Stimulated activated naive B cell treated with anti-CD40 and anti-IgM and Interleukin-4, amounts not matched to agents 10 μg/mL and 1 μg/mL and 100 μg/mL, for 72 hours (primary cell): ENCODE data around the gene IL27RA.

Experiments used
- ATAC-seq, 2 donors: fragments of 150-1000 bp; cut with Tn5 transposase; replicated peaks; 2 replicates each; pipeline ENCODE4 v1.10.0; 2021; ENCODE audit warnings: moderate library complexity in 1 of 2
- DNase-seq: peaks from one replicate; pipeline ENCODE4 v3.0.0; 2021
- H3K27ac Mint-ChIP-seq: one replicate; pipeline ENCODE4 v1.8.0; 2022; ENCODE audit warnings: mild to moderate bottlenecking, mixed read lengths
- H3K27me3 Mint-ChIP-seq, 2 donors: one replicate each; pipeline ENCODE4 v1.8.0; 2022; ENCODE audit warnings: mixed read lengths in 2 of 2
- H3K36me3 Mint-ChIP-seq, 2 donors: one replicate each; pipeline ENCODE4 v1.8.0; 2022; ENCODE audit warnings: mixed read lengths in 2 of 2, mild to moderate bottlenecking in 1 of 2
- H3K4me1 Mint-ChIP-seq, 2 donors: one replicate each; pipeline ENCODE4 v1.8.0; 2022; ENCODE audit warnings: mixed read lengths in 2 of 2, mild to moderate bottlenecking in 1 of 2
- H3K4me3 Mint-ChIP-seq, 2 donors: one replicate each; pipeline ENCODE4 v1.8.0; 2022; ENCODE audit warnings: mild to moderate bottlenecking in 2 of 2, mixed read lengths in 2 of 2, moderate library complexity in 1 of 2
- H3K9me3 Mint-ChIP-seq, 2 donors: one replicate each; pipeline ENCODE4 v1.8.0; 2022; ENCODE audit warnings: mixed read lengths in 2 of 2, mild to moderate bottlenecking in 1 of 2

IL27RA gene

DNA sequence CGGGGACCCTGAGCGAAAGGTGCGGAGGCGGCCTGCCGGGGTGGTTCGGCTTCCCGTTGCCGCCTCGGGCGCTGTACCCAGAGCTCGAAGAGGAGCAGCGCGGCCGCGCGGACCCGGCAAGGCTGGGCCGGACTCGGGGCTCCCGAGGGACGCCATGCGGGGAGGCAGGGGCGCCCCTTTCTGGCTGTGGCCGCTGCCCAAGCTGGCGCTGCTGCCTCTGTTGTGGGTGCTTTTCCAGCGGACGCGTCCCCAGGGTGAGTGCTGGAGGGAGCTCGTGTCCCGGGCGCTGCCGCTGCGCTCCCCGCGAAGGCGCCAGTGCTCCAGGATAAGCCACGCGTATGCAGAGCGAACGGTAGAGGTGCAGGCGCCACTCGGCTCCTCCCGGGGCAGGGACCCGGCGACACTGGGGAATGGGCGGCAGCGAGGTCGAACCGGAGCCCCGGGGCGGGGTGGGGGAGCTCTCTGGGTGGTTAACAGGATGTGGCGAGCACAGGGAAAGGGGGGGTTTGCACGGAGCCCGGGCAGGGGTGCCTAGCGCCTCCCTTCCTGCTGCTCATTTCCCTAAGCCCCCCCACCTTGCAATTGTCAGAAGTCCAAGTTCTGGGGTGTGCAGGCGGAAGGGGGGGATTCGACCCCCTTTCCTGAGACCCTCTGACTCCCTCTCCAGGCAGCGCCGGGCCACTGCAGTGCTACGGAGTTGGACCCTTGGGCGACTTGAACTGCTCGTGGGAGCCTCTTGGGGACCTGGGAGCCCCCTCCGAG, at the start of gene IL27RA:
TSS of gene IL27RA (plus strand) at position 44 of the 762 bp plus-strand sequence. CDS start at position 155, 111 bp downstream.
- no peaks in the 10 kb centered on the region for H3K9me3 Mint-ChIP-seq
- peaks cover 3 to 7% of the 10 kb centered on the region in 2 donors for H3K36me3 Mint-ChIP-seq

DNA sequence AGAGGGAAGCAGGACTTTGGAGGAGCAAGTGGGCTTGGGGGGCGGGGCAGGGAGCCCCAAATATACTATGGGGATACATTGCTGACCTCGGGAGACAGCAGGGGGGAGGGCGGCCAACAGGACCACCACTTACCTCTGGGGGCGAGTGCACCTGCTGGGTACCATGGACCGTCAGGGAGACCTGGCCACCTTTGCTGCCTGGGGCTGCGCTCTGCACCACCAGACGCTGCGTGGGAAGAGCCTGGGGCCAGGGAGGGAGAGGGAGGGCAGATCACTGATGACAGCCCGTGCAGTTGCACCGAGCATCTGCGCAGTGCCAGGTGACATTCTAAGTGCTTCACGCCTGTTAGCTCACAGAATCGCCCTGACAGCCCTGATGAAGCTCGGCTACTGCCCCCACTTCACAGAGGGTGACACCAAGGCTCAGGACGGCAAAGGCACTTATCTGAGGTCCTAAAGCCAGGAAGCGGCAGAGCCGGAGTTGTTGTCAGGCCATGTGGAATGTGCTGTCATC, 49.5 kb upstream of the IL27RA start:
- no peak for ATAC-seq
- Mint-ChIP-seq H3K27me3 (no peaks in the 10 kb centered on the region), H3K4me3 (no peak overlapping the region), H3K9me3 (no peaks in the 10 kb centered on the region), H3K4me1 (peaks cover 32 to 49% of the 10 kb centered on the region in 2 donors), H3K36me3 (peaks cover 21 to 26% of the 10 kb centered on the region in 2 donors), H3K27ac (peak overlapping the region; percentile 76)
- DNase-seq, result no peak

More for the DNA sequence above, at the start of gene IL27RA:
- DNase-seq (peak; percentile 68), ATAC-seq (peak; percentile 79 to 82)
- Mint-ChIP-seq H3K27ac (peak within 1 kb of the TSS; percentile 94), H3K4me1 (peaks cover 25 to 41% of the 10 kb centered on the region in 2 donors), H3K27me3 (no peaks in the 10 kb centered on the region), H3K4me3 (peak within 1 kb of the TSS; percentile 94 to 97)

DNA sequence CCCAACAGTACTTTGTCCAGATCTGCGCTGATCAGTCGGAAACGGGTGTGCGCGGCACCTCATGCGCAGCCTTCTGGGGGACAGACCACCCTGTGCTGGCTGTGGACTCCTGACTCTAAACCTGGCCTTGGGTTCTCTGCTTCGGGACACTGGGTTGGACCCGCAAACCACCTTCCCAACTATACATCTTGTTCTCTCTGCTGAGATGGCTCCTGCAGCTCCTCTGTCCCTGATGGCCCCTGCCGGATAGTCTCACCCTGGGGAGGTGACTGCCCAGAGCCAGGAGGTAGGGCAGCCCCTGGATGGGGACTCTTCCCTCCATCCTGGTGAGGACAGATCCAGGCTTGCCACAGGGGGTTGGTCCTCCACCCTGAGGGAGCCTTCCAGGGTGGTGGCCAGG, 48.8 kb upstream of the IL27RA start:
- no peak overlapping the region for H3K27ac Mint-ChIP-seq
- peaks cover 36 to 55% of the 10 kb centered on the region in 2 donors for H3K4me1 Mint-ChIP-seq
- ATAC-seq, result no peak

DNA sequence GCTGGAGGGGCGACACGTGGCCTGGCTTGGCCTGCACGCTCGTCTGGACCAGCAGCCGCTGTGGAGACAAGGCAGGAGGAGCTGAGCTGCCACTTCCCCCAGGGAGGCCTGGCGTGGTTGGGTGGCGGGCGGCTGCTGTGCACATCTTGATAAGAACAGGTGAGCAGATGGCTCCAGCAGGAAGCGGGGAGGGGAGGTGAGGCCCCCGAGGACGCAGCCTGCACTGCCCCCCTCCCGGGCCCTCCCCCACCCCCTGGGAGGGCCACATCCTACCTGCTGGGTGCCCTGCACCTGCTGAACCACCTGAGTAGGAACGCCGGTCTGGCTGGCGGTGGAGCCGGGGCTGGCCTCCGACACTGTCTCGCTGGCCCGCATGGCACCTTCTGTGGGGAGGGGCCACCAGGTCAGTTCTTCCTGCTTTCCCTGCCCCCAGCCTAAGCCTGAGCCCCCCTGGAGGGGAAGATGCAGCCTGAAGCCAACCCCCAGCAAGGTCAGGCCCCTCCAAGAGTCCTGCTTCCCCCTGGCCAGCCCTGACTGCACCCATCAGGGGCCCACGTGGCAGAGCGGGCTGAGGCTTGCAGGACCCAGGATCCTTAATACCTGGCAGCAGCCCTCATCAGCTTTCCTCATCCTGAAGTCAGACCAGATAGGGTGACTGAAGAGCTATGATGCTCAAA, 48.2 kb upstream of the IL27RA start:
- no peak for DNase-seq
- ATAC-seq, result no peak
- H3K27ac Mint-ChIP-seq, result peak overlapping the region; percentile 20
- peaks cover 21% of the 10 kb centered on the region in 2 donors for H3K36me3 Mint-ChIP-seq
- no peaks in the 10 kb centered on the region for H3K9me3 Mint-ChIP-seq
- H3K4me3 Mint-ChIP-seq, result no peak overlapping the region
- H3K27me3 Mint-ChIP-seq, result no peaks in the 10 kb centered on the region
- peaks cover 31 to 55% of the 10 kb centered on the region in 2 donors for H3K4me1 Mint-ChIP-seq

More for the DNA sequence above, 48.8 kb upstream of the IL27RA start:
- Mint-ChIP-seq H3K9me3 (no peaks in the 10 kb centered on the region), H3K27me3 (no peaks in the 10 kb centered on the region), H3K36me3 (peaks cover 21 to 26% of the 10 kb centered on the region in 2 donors), H3K4me3 (no peak overlapping the region)
- DNase-seq, result no peak

DNA sequence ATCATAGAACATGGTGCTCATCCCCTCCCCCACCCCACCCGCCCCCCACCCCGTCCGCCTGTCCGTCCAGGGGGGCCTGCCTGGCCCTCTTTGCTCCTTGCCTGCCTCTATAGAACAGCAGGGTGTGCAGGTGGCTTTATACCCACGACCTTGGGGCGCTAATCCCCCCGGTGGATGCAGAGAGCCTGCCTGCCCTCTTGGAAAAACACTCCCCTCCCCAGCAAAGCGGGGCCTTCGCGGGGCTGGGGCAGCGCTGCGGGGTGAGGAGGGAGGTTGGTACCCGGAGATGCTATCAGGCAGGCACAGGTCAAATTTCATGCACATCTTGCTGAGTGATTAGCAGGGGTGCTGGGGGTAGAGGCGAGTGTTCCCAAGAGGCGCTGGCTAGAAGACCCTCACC, 47.4 kb upstream of the IL27RA start:
- no peaks in the 10 kb centered on the region for H3K27me3 Mint-ChIP-seq
- DNase-seq, result no peak
- no peak overlapping the region for H3K27ac Mint-ChIP-seq
- H3K9me3 Mint-ChIP-seq, result no peaks in the 10 kb centered on the region
- peaks cover 28 to 29% of the 10 kb centered on the region in 2 donors for H3K36me3 Mint-ChIP-seq
- H3K4me1 Mint-ChIP-seq, result peaks cover 34 to 59% of the 10 kb centered on the region in 2 donors
- ATAC-seq, result no peak
- no peak overlapping the region for H3K4me3 Mint-ChIP-seq

DNA sequence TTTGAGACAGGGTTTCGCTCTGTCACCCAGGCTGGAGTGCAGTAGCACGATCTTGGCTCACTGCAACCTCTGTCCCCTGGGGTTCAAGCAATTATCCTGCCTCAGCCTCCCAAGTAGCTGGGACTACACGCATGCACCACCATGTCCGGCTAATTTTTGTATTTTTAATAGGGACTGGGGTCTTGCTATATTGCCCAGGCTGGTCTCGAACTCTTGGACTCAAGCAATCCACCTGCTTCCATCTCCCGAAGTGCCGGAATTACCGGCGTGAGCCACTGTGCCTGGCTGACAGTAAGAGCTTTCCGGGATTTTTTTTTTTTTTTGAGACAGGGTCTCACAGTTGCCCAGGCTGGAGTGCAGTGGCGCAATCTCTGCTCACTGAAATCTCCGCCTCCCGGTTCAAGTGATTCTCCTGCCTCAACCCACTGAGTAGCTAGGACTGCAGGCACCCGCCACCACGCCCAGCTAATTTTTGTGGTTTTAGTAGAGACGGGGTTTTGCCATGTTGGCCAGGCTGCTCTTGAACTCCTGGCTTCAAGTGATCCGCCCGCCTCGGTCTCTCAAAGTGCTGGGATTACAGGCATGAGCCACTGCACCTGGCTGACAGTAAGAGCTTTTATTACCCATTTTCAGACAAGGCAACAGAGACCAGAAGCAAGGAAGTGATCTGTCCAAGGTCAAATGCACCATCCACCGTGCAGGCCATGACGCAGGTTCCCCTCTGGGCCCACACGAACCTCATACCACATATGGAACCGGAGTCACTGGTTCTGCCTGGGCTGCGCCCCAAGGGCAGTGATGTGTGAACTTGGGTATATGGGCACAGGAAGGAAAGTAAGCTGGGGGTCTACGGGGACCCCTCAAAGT, 46.5 kb upstream of the IL27RA start:
- Mint-ChIP-seq H3K36me3 (peaks cover 35 to 36% of the 10 kb centered on the region in 2 donors), H3K9me3 (no peaks in the 10 kb centered on the region), H3K4me1 (peaks cover 33 to 60% of the 10 kb centered on the region in 2 donors), H3K4me3 (peak overlapping the region; percentile 63 to 64), H3K27me3 (no peaks in the 10 kb centered on the region), H3K27ac (peak overlapping the region; percentile 93)
- DNase-seq (peak; percentile 30), ATAC-seq (peak; percentile 17 to 26)

DNA sequence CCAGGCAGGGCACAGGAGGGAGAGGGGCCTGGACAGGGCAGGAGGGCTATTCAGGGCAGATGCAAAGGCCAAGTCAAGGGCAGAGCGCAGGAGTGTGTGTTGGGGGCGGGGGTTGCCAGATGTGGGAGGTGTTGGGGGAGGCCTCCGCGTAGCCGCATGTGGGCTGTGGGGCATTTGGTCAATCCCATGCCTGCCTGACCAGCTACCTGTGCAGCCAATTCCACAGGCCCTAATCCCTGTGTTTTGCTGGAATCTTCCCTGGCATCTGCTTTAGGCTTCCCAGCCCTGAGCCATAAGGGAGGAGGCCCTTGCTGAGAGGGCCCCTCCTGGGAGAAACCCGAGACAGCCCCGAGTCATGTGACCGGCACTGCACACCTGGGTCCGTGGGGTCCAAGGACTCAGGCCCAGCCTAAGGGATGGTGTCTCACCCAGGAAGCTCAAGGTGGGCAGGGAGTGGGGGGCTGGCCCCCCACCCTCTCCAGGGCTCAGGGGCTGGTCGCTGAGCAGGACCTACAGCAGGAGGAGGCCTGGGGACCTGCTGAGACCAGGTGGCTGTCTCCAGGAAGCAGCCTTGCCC, 45.7 kb upstream of the IL27RA start:
- DNase-seq (no peak), ATAC-seq (peak; percentile 6 to 8)
- H3K27me3 Mint-ChIP-seq, result no peaks in the 10 kb centered on the region
- no peaks in the 10 kb centered on the region for H3K9me3 Mint-ChIP-seq
- peak overlapping the region; percentile 99 for H3K27ac Mint-ChIP-seq
- peaks cover 32 to 63% of the 10 kb centered on the region in 2 donors for H3K4me1 Mint-ChIP-seq
- peak overlapping the region; percentile 64 to 78 for H3K4me3 Mint-ChIP-seq
- H3K36me3 Mint-ChIP-seq, result peaks cover 34 to 36% of the 10 kb centered on the region in 2 donors

DNA sequence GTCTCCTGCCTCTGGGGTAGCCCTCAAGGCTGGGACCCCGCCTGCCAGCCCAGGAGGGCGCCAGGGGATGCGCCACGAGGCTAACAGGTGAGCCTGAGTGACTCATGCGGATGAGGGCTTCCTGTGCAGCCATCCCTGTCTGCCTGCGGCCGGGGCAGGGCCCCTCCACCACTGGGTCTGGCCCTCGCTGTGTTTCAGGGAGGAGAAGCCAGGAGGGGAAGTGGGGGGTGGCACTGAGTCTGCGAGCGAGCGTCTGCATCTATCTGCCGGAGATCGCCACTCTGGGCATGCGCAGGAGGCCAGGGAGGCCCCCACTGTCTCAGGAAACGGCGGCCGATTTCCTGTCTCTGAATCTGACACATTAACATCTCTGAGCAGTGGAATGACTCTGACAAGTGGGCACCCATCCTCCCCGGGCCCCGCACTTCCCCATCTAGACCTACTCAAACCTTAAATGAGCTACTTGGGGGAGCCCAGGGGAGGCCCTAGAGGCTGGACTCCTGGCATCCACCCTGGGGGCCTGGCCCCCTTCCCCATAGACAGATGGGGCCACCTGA, 45.1 kb upstream of the IL27RA start:
- DNase-seq (peak; percentile 96), ATAC-seq (peak; percentile 91 to 92)
- Mint-ChIP-seq H3K27ac (peak overlapping the region; percentile 99), H3K36me3 (peaks cover 35 to 38% of the 10 kb centered on the region in 2 donors), H3K4me1 (peaks cover 29 to 65% of the 10 kb centered on the region in 2 donors), H3K27me3 (no peaks in the 10 kb centered on the region), H3K4me3 (peak overlapping the region; percentile 71 to 78), H3K9me3 (no peaks in the 10 kb centered on the region)

DNA sequence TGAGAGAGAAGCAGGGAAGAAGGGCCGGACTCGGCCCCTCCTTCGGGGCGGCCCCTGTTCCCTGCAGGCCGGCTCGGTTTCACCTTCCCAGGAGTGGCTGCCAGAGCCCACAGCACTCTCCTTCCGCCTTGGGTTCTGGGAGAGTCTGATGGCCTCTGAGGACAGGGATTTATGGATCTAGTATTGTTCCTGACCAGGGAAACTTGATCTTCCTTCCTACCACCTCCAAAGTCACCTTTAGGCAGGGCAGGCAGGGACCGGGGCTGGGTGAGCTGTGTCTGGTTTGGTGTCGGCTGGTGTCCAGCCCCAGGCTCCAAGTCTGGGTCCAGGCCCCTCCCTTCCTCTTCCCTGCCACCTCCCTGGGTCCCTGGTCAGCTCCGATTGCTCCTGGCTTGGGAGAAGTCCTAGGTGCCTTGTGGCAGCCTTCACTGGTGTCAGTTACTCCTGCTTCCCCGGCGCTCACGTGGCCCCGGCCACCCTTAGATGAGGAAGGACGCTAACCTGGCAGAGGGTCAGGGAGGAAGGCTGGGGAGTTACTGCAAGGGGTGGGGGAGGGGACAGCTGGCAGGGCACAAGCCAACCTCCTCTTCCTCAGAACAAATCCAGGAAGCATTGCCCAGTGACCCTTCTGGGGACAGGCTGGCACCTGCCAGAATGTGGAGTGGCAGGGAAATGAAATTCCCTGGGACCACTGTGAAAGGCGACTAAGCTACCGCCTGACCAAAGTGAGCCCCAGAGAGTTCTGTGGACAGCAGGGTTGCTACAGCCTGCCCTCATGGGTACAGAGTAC, 44.3 kb upstream of the IL27RA start:
- DNase-seq, result no peak
- H3K27ac Mint-ChIP-seq, result peak overlapping the region; percentile 99
- H3K9me3 Mint-ChIP-seq, result no peaks in the 10 kb centered on the region
- ATAC-seq, result no peak
- H3K4me1 Mint-ChIP-seq, result peaks cover 25 to 59% of the 10 kb centered on the region in 2 donors
- H3K27me3 Mint-ChIP-seq, result no peaks in the 10 kb centered on the region
- H3K36me3 Mint-ChIP-seq, result peaks cover 35 to 36% of the 10 kb centered on the region in 2 donors
- H3K4me3 Mint-ChIP-seq, result peak overlapping the region; percentile 71 to 78

DNA sequence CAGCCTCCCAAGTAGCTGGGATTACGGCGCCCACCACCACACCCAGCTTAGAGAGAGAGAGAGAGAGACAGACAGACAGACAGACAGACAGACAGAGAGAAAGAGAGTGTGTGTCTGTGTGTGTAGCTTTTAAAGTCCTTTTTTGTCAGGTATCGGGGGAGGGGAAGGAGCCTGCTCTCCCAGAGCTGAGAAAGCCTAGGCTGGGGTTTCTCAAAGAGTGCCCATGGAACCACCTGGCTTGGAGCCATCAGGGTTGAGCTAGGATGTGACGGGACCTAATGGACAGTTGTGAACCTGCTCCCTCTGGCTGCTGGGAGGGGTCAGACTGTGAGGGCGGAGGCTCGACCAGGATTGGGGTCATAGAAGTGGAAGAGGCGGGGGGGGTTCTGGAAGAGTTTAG, 42.1 kb upstream of the IL27RA start:
- ATAC-seq (no peak), DNase-seq (no peak)
- Mint-ChIP-seq H3K4me3 (no peak overlapping the region), H3K27me3 (no peaks in the 10 kb centered on the region), H3K36me3 (peaks cover 36% of the 10 kb centered on the region in 2 donors), H3K9me3 (no peaks in the 10 kb centered on the region), H3K27ac (peak overlapping the region; percentile 66), H3K4me1 (peaks cover 25 to 59% of the 10 kb centered on the region in 2 donors)

DNA sequence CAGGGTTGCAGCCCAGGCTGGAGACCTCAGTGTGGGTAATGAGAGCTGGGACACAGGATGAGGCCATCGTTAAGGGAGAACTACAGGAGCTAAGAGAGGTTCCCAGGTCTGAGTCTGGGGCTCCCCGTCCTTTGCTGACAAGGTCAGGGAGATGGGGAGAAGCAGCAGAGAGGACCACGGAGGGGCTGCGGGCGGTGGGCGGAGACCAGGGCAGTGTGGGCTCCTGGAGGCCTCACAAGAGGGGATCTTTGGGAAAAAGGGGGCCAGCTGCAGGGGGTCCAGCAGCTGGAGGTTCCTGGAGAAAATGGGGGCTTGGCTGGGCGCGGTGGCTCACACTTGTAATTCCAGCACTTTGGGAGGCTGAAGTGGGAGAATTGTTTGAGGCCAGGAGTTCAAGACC, 41.5 kb upstream of the IL27RA start:
- Mint-ChIP-seq H3K4me1 (peaks cover 25 to 57% of the 10 kb centered on the region in 2 donors), H3K27ac (peak overlapping the region; percentile 66)

DNA sequence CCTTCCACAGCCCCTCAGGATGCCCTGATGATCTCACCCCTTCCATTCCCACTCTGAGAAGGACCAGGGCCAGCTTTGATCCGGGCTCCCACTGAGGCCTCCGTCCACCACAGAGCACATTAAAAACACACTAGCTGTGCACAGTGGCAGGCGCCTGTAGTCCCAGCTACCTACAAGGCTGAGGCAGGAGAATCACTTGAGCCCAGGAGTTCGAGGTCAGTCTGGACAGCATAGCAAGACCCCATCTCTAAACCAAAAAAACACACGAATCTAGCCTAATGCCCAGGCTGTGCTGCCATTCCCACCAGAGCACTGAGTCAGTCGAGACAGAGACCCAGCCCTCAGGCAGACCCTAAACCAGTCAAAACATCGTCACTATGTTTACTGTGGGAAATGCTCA, 39.5 kb upstream of the IL27RA start:
- no peak for DNase-seq
- no peak for ATAC-seq
- Mint-ChIP-seq H3K4me3 (no peak overlapping the region), H3K9me3 (no peaks in the 10 kb centered on the region), H3K36me3 (peaks cover 33 to 36% of the 10 kb centered on the region in 2 donors), H3K4me1 (peaks cover 14 to 38% of the 10 kb centered on the region in 2 donors), H3K27me3 (no peaks in the 10 kb centered on the region), H3K27ac (no peak overlapping the region)

More for the DNA sequence above, 41.5 kb upstream of the IL27RA start:
- no peaks in the 10 kb centered on the region for H3K27me3 Mint-ChIP-seq
- DNase-seq (no peak), ATAC-seq (no peak)
- no peak overlapping the region for H3K4me3 Mint-ChIP-seq
- H3K36me3 Mint-ChIP-seq, result peaks cover 36% of the 10 kb centered on the region in 2 donors
- no peaks in the 10 kb centered on the region for H3K9me3 Mint-ChIP-seq
